Naive thymus-derived CD4-positive, alpha-beta T cell (primary cell): ENCODE data around the gene EFNA4. TPM values are rescaled to one million over a fixed set of nuclear protein-coding genes. Genes with fewer than 3 reads are reported as not detected.

Experiments used
- ATAC-seq: fragments of 150-1000 bp; cut with Tn5 transposase; 2 replicates; pipeline ENCODE4 v1.10.0; 2021; ENCODE audit warnings: mild to moderate bottlenecking, moderate library complexity
- CTCF ChIA-PET: fragments of 350-600 bp; sonication (Branson Sonifier 250); formaldehyde crosslinking; loops from one replicate; lab custom pipeline; 2021; ENCODE audit warnings: antibody characterized with exemption; lab: Charles Lee
- POLR2A ChIA-PET: fragments of 350-600 bp; sonication (Branson Sonifier 250); formaldehyde crosslinking; loops from one replicate; lab custom pipeline; 2021; ENCODE audit warnings: antibody characterized with exemption, inconsistent platforms; lab: Charles Lee
- DNase-seq, 9 donors: peaks; one replicate each; pipeline versions ENCODE4 v3.0.0 to v3.0.0-alpha.2; 2020 to 2022; ENCODE audit warnings: mixed read lengths in 1 of 9
- H3K27ac ChIP-seq: one replicate; pipeline ENCODE4 v1.7.0; 2013; ENCODE audit warnings: mild to moderate bottlenecking, low read depth, low read length, moderate library complexity
- H3K27me3 ChIP-seq, 2 donors: one replicate each; pipeline ENCODE4 v1.7.0; 2013; ENCODE audit warnings: low read length in 2 of 2, mild to moderate bottlenecking in 2 of 2, moderate library complexity in 2 of 2; ENCODE audit not compliant: control insufficient read depth in 2 of 2, insufficient read depth in 2 of 2
- H3K36me3 ChIP-seq, 3 experiments: 1 replicate in 2 of 3; 2 replicates in 1 of 3; pipeline ENCODE4 v1.7.0; 2013; ENCODE audit warnings: low read length in 3 of 3, mild to moderate bottlenecking in 3 of 3, moderate library complexity in 1 of 3; ENCODE audit not compliant: insufficient read depth in 3 of 3, control insufficient read depth in 2 of 3
- H3K4me1 ChIP-seq, 2 donors: one replicate each; pipeline ENCODE4 v1.7.0; 2013; ENCODE audit warnings: low read length in 2 of 2, mild to moderate bottlenecking in 2 of 2, moderate library complexity in 1 of 2; ENCODE audit not compliant: control insufficient read depth in 2 of 2, insufficient read depth in 2 of 2
- H3K4me3 ChIP-seq: 2 replicates; pipeline ENCODE4 v1.7.0; 2013; ENCODE audit warnings: mild to moderate bottlenecking, low read length
- H3K9me3 ChIP-seq, 3 experiments: 1 replicate in 2 of 3; 2 replicates in 1 of 3; pipeline ENCODE4 v1.7.0; 2013; ENCODE audit warnings: low read length in 3 of 3; ENCODE audit not compliant: control insufficient read depth in 2 of 3
- H3K27ac Mint-ChIP-seq, 9 donors: one replicate each; pipeline ENCODE4 v1.8.0; 2020 to 2022; ENCODE audit warnings: mixed read lengths in 9 of 9, mild to moderate bottlenecking in 8 of 9, moderate library complexity in 5 of 9, inconsistent platforms in 2 of 9
- H3K27me3 Mint-ChIP-seq, 5 donors: one replicate each; pipeline ENCODE4 v1.8.0; 2021 to 2022; ENCODE audit warnings: mixed read lengths in 5 of 5, mild to moderate bottlenecking in 1 of 5
- H3K36me3 Mint-ChIP-seq, 5 donors: one replicate each; pipeline ENCODE4 v1.8.0; 2020 to 2022; ENCODE audit warnings: mixed read lengths in 5 of 5, mild to moderate bottlenecking in 3 of 5, inconsistent platforms in 1 of 5
- H3K4me1 Mint-ChIP-seq, 7 donors: one replicate each; pipeline ENCODE4 v1.8.0; 2020 to 2022; ENCODE audit warnings: mixed read lengths in 7 of 7, mild to moderate bottlenecking in 3 of 7, inconsistent platforms in 1 of 7
- H3K4me3 Mint-ChIP-seq, 10 donors: one replicate each; pipeline ENCODE4 v1.8.0; 2020 to 2022; ENCODE audit warnings: mild to moderate bottlenecking in 10 of 10, mixed read lengths in 10 of 10, moderate library complexity in 6 of 10, inconsistent platforms in 2 of 10
- H3K9me3 Mint-ChIP-seq, 11 donors: one replicate each; pipeline ENCODE4 v1.8.0; 2020 to 2022; ENCODE audit warnings: mixed read lengths in 11 of 11, mild to moderate bottlenecking in 4 of 11, inconsistent platforms in 1 of 11, moderate library complexity in 1 of 11
- intact Hi-C, 2 donors: fragments of 100-400 bp; cut with micrococcal nuclease; formaldehyde crosslinking; loops; one replicate each; pipeline ENCODE4 v1.15.1; 2023
- polyA plus RNA-seq, 2 donors: library from polyadenylated mRNA; unstranded; fragments of 300-500 nt; fragmentation: Illumina TruSeq; gene quantifications; one replicate each; pipeline ENCODE4 v1.2.3, GENCODE V29; 2021
- total RNA-seq, 6 experiments: library from RNA in 5 of 6; stranded (reverse) in 5 of 6; gene quantifications; 1 replicate in 5 of 6; 2 replicates in 1 of 6; pipeline ENCODE4 v1.2.3 and lab custom pipeline; 2021 to 2026

Gene EFNA4
- total and polyA plus RNA-seq, 7 experiments from 2014 or later = 2.1 to 9.4 (median 4.8) TPM

- ATAC-seq (no peak), DNase-seq (peak in 3 of 9 donors; percentile 12 to 21 (median 19))
- Mint-ChIP-seq H3K9me3 (no peaks in the 10 kb centered on the region), H3K27me3 (no peaks in the 10 kb centered on the region), H3K4me3 (peak overlapping the region; percentile 74 to 91 (median 82)), H3K4me1 (peaks cover 14 to 31% (median 23%) of the 10 kb centered on the region in 7 donors), H3K27ac (peak overlapping the region in 6 of 9 donors; percentile 34 to 76 (median 56)), H3K36me3 (peaks cover 0 to 6% (median 0%) of the 10 kb centered on the region in 5 donors)
- Histone ChIP-seq H3K4me1 (peaks cover 5 to 13% of the 10 kb centered on the region in 2 donors), H3K36me3 (peaks cover 0 to 13% (median 0%) of the 10 kb centered on the region in 3 experiments), H3K9me3 (no peaks in the 10 kb centered on the region), H3K27ac (no peak overlapping the region), H3K4me3 (peak overlapping the region; percentile 66), H3K27me3 (no peaks in the 10 kb centered on the region)
- CTCF ChIA-PET = interaction anchor here (0.6 to 3.2 kb wide), 16 partner anchors 8 to 923 kb away, joined by 3 to 11 read pairs (median 4); partner anchors contain the start of gene EFNA4
- POLR2A ChIA-PET = interaction anchor here (0.7 to 1.6 kb wide), 9 partner anchors 8 to 98 kb away, joined by 3 to 6 read pairs (median 3); no protein-coding TSS in a partner anchor
- intact Hi-C loops = loop anchor here (1.0 to 5.0 kb wide), 3 partner anchors 9 to 780 kb away; partner anchors contain the start of gene HAX1 (in 1 of the 2)
Measured at GRCh38 chr1:155052439-155053395, 10.8 kb upstream of the EFNA4 start.

- Mint-ChIP-seq H3K9me3 (no peaks in the 10 kb centered on the region), H3K27ac (peak overlapping the region in 1 of 9 donors; percentile 58), H3K36me3 (peaks cover 0 to 6% (median 0%) of the 10 kb centered on the region in 5 donors), H3K27me3 (no peaks in the 10 kb centered on the region), H3K4me1 (peaks cover 14 to 31% (median 23%) of the 10 kb centered on the region in 7 donors), H3K4me3 (peak overlapping the region in 7 of 10 donors; percentile 13 to 88 (median 73))
- intact Hi-C loops = loop anchor here in 1 of 2 donors (5.0 kb wide), 2 partner anchors 36 to 781 kb away; partner anchors contain the start of gene HAX1
- ChIA-PET POLR2A (interaction anchor here (1.3 to 2.0 kb wide), 6 partner anchors 10 to 98 kb away, joined by 3 to 6 read pairs (median 6); partner anchors contain the start of genes EFNA4 and PBXIP1), CTCF (interaction anchor here (0.7 to 3.2 kb wide), 8 partner anchors 7 to 353 kb away, joined by 3 to 11 read pairs (median 4); partner anchors contain the start of gene EFNA4)
- Histone ChIP-seq H3K4me3 (no peak overlapping the region), H3K27ac (no peak overlapping the region), H3K27me3 (no peaks in the 10 kb centered on the region), H3K36me3 (peaks cover 0 to 13% (median 0%) of the 10 kb centered on the region in 3 experiments), H3K9me3 (no peaks in the 10 kb centered on the region), H3K4me1 (peaks cover 5 to 13% of the 10 kb centered on the region in 2 donors)
- no peak for DNase-seq
- ATAC-seq = no peak
Measured at GRCh38 chr1:155053531-155054105, 9.9 kb upstream of the EFNA4 start.

GRCh38 chr1:155057104-155057503, 6.4 kb upstream of the EFNA4 start:
- intact Hi-C loops = no loop called here
- Histone ChIP-seq H3K36me3 (peaks cover 0 to 13% (median 0%) of the 10 kb centered on the region in 3 experiments), H3K4me1 (peaks cover 11 to 21% of the 10 kb centered on the region in 2 donors), H3K27me3 (no peaks in the 10 kb centered on the region), H3K9me3 (no peaks in the 10 kb centered on the region), H3K4me3 (no peak overlapping the region), H3K27ac (no peak overlapping the region)
- Mint-ChIP-seq H3K27ac (no peak overlapping the region), H3K9me3 (no peaks in the 10 kb centered on the region), H3K4me3 (no peak overlapping the region), H3K4me1 (peaks cover 11 to 23% (median 19%) of the 10 kb centered on the region in 7 donors), H3K27me3 (no peaks in the 10 kb centered on the region), H3K36me3 (peaks cover 0 to 6% (median 0%) of the 10 kb centered on the region in 5 donors)
- ChIA-PET CTCF (interaction anchor here (0.5 to 13.9 kb wide), 5 partner anchors 13 to 63 kb away, joined by 3 to 138 read pairs (median 4); no protein-coding TSS in a partner anchor), POLR2A (interaction anchor here (3.3 kb wide), 1 partner anchor 22 kb away, joined by 8 read pairs; the partner anchor contains the start of gene EFNA3)
- DNase-seq (no peak), ATAC-seq (no peak)

- Histone ChIP-seq H3K4me1 (peaks cover 13 to 19% of the 10 kb centered on the region in 2 donors), H3K4me3 (no peak overlapping the region), H3K27ac (no peak overlapping the region), H3K9me3 (no peaks in the 10 kb centered on the region), H3K27me3 (no peaks in the 10 kb centered on the region), H3K36me3 (peaks cover 0 to 13% (median 0%) of the 10 kb centered on the region in 3 experiments)
- no peaks in the 10 kb centered on the region for H3K27me3 Mint-ChIP-seq
- DNase-seq (no peak), ATAC-seq (no peak)
- H3K36me3 Mint-ChIP-seq = peaks cover 0 to 6% (median 0%) of the 10 kb centered on the region in 5 donors
- H3K9me3 Mint-ChIP-seq = no peaks in the 10 kb centered on the region
- ChIA-PET CTCF (interaction anchor here (0.6 to 13.9 kb wide), 5 partner anchors 13 to 64 kb away, joined by 3 to 138 read pairs (median 4); partner anchors contain the start of gene EFNA3), POLR2A (interaction anchor here (3.3 kb wide), 1 partner anchor 21 kb away, joined by 8 read pairs; the partner anchor contains the start of gene EFNA3)
- peaks cover 5 to 21% (median 18%) of the 10 kb centered on the region in 7 donors for H3K4me1 Mint-ChIP-seq
- intact Hi-C loops = no loop called here
- no peak overlapping the region for H3K27ac Mint-ChIP-seq
- no peak overlapping the region for H3K4me3 Mint-ChIP-seq
Measured at GRCh38 chr1:155057788-155058211, 5.7 kb upstream of the EFNA4 start.

GRCh38 chr1:155060736-155061135, 2.8 kb upstream of the EFNA4 start:
- no peak overlapping the region for H3K4me3 ChIP-seq
- ChIA-PET POLR2A (interaction anchor here (0.6 to 2.2 kb wide), 4 partner anchors 9 to 154 kb away, joined by 3 to 7 read pairs (median 3); no protein-coding TSS in a partner anchor), CTCF (interaction anchor here (0.6 to 13.9 kb wide), 14 partner anchors 8 to 580 kb away, joined by 3 to 138 read pairs (median 4); partner anchors contain the start of genes ADAM15, EFNA3, FLAD1 and PBXIP1)
- DNase-seq = no peak
- peaks cover 19 to 34% (median 30%) of the 10 kb centered on the region in 7 donors for H3K4me1 Mint-ChIP-seq
- H3K4me1 ChIP-seq = peaks cover 20 to 21% of the 10 kb centered on the region in 2 donors
- H3K9me3 Mint-ChIP-seq = no peaks in the 10 kb centered on the region
- peaks cover 0 to 8% (median 0%) of the 10 kb centered on the region in 3 experiments for H3K36me3 ChIP-seq
- no peaks in the 10 kb centered on the region for H3K27me3 Mint-ChIP-seq
- H3K27ac Mint-ChIP-seq = no peak overlapping the region
- ATAC-seq = no peak
- H3K36me3 Mint-ChIP-seq = peaks cover 0 to 6% (median 0%) of the 10 kb centered on the region in 5 donors
- no peaks in the 10 kb centered on the region for H3K27me3 ChIP-seq
- peak overlapping the region in 1 of 10 donors; percentile 50 for H3K4me3 Mint-ChIP-seq
- H3K9me3 ChIP-seq = no peaks in the 10 kb centered on the region
- H3K27ac ChIP-seq = no peak overlapping the region
- intact Hi-C loops = loop anchor here (1.0 to 10.0 kb wide), 15 partner anchors 8 to 736 kb away; partner anchors contain the start of genes ADAR (in 1 of the 2), AQP10 (in 1 of the 2), ATP8B2 (in 1 of the 2) and CKS1B (in 1 of the 2)
